ENCODE data around the gene SOD3.

Gene SOD3

GRCh38 chr4:24799544-24800324 is 4.4 kb downstream of the SOD3 start:
- H3K9me3 Mint-ChIP-seq: no peaks in the 10 kb centered on the region
- ATAC-seq (replicated peaks) (no peak), DNase-seq (no peak)
- H3K4me3 Mint-ChIP-seq: no peak overlapping the region
- H3K27me3 Mint-ChIP-seq: peaks cover 34 to 58% of the 10 kb centered on the region in 2 donors
- no peaks in the 10 kb centered on the region for H3K4me1 Mint-ChIP-seq (ENCODE audit: low read depth in 2 of 2)
- H3K27ac Mint-ChIP-seq: no peak overlapping the region
- no peaks in the 10 kb centered on the region for H3K36me3 Mint-ChIP-seq (ENCODE audit: insufficient read depth)

- Mint-ChIP-seq H3K9me3 (no peaks in the 10 kb centered on the region), H3K27me3 (peaks cover 39 to 58% of the 10 kb centered on the region in 2 donors), H3K27ac (no peak overlapping the region), H3K36me3 (ENCODE audit: insufficient read depth) (no peaks in the 10 kb centered on the region), H3K4me3 (no peak overlapping the region), H3K4me1 (ENCODE audit: low read depth in 2 of 2) (no peaks in the 10 kb centered on the region)
- no peak for ATAC-seq (replicated peaks)
- no peak for DNase-seq
These were observed 5.0 kb downstream of the SOD3 start for GRCh38 chr4:24800325-24800895.

GRCh38 chr4:24801136-24801855 is 5.9 kb downstream of the SOD3 start:
- no peaks in the 10 kb centered on the region for H3K9me3 Mint-ChIP-seq
- no peak overlapping the region for H3K4me3 Mint-ChIP-seq
- DNase-seq (no peak), ATAC-seq (replicated peaks) (no peak)
- H3K36me3 Mint-ChIP-seq (ENCODE audit: insufficient read depth): no peaks in the 10 kb centered on the region
- peaks cover 39 to 59% of the 10 kb centered on the region in 2 donors for H3K27me3 Mint-ChIP-seq
- H3K27ac Mint-ChIP-seq: no peak overlapping the region
- no peaks in the 10 kb centered on the region for H3K4me1 Mint-ChIP-seq (ENCODE audit: low read depth in 2 of 2)

GRCh38 chr4:24802648-24803047 is 7.3 kb downstream of the SOD3 start:
- Mint-ChIP-seq H3K4me3 (no peak overlapping the region), H3K9me3 (no peaks in the 10 kb centered on the region), H3K27ac (no peak overlapping the region), H3K36me3 (ENCODE audit: insufficient read depth) (no peaks in the 10 kb centered on the region), H3K27me3 (peaks cover 45 to 59% of the 10 kb centered on the region in 2 donors), H3K4me1 (ENCODE audit: low read depth in 2 of 2) (peaks cover 0 to 1% of the 10 kb centered on the region in 2 donors)
- no peak for DNase-seq
- no peak for ATAC-seq (replicated peaks)

- ATAC-seq (replicated peaks): no peak
- Mint-ChIP-seq H3K27me3 (peaks cover 32 to 42% of the 10 kb centered on the region in 2 donors), H3K4me3 (no peak overlapping the region)
These were observed 9.7 kb downstream of the SOD3 start for GRCh38 chr4:24805067-24805466.

GRCh38 chr4:24805566-24805965 is 10.2 kb downstream of the SOD3 start:
- DNase-seq (no peak), ATAC-seq (replicated peaks) (no peak)
- Mint-ChIP-seq H3K36me3 (ENCODE audit: insufficient read depth) (no peaks in the 10 kb centered on the region), H3K27me3 (peaks cover 28 to 37% of the 10 kb centered on the region in 2 donors), H3K4me3 (no peak overlapping the region), H3K27ac (no peak overlapping the region), H3K9me3 (no peaks in the 10 kb centered on the region), H3K4me1 (ENCODE audit: low read depth in 2 of 2) (peaks cover 0 to 1% of the 10 kb centered on the region in 2 donors)

More at GRCh38 chr4:24805067-24805466, 9.7 kb downstream of the SOD3 start:
- DNase-seq: no peak
- Mint-ChIP-seq H3K9me3 (no peaks in the 10 kb centered on the region), H3K36me3 (ENCODE audit: insufficient read depth) (no peaks in the 10 kb centered on the region), H3K27ac (no peak overlapping the region), H3K4me1 (ENCODE audit: low read depth in 2 of 2) (peaks cover 0 to 1% of the 10 kb centered on the region in 2 donors)

GRCh38 chr4:24806206-24806990 is 11.0 kb downstream of the SOD3 start:
- H3K4me3 Mint-ChIP-seq: no peak overlapping the region
- no peaks in the 10 kb centered on the region for H3K9me3 Mint-ChIP-seq
- H3K36me3 Mint-ChIP-seq (ENCODE audit: insufficient read depth): no peaks in the 10 kb centered on the region

GRCh38 chr4:24807611-24808010 is 12.2 kb downstream of the SOD3 start:
- Mint-ChIP-seq H3K36me3 (ENCODE audit: insufficient read depth) (no peaks in the 10 kb centered on the region), H3K4me3 (no peak overlapping the region), H3K4me1 (ENCODE audit: low read depth in 2 of 2) (peaks cover 0 to 1% of the 10 kb centered on the region in 2 donors), H3K9me3 (peaks cover 6 to 11% of the 10 kb centered on the region in 2 donors), H3K27me3 (peaks cover 13 to 30% of the 10 kb centered on the region in 2 donors), H3K27ac (no peak overlapping the region)
- DNase-seq: no peak
- no peak for ATAC-seq (replicated peaks)

More at GRCh38 chr4:24806206-24806990, 11.0 kb downstream of the SOD3 start:
- Mint-ChIP-seq H3K27me3 (peaks cover 21 to 30% of the 10 kb centered on the region in 2 donors), H3K27ac (no peak overlapping the region), H3K4me1 (ENCODE audit: low read depth in 2 of 2) (peaks cover 0 to 1% of the 10 kb centered on the region in 2 donors)
- ATAC-seq (replicated peaks) (no peak), DNase-seq (no peak)

GRCh38 chr4:24808261-24808660 is 12.9 kb downstream of the SOD3 start:
- Mint-ChIP-seq H3K27me3 (peaks cover 13 to 26% of the 10 kb centered on the region in 2 donors), H3K4me3 (no peak overlapping the region), H3K36me3 (ENCODE audit: insufficient read depth) (no peaks in the 10 kb centered on the region), H3K27ac (no peak overlapping the region), H3K4me1 (ENCODE audit: low read depth in 2 of 2) (peaks cover 0 to 1% of the 10 kb centered on the region in 2 donors), H3K9me3 (peaks cover 6 to 12% of the 10 kb centered on the region in 2 donors)
- ATAC-seq (replicated peaks): no peak
- DNase-seq: no peak

- Mint-ChIP-seq H3K4me1 (ENCODE audit: low read depth in 2 of 2) (peaks cover 0 to 1% of the 10 kb centered on the region in 2 donors), H3K27me3 (peaks cover 13 to 26% of the 10 kb centered on the region in 2 donors), H3K4me3 (no peak overlapping the region), H3K36me3 (ENCODE audit: insufficient read depth) (no peaks in the 10 kb centered on the region), H3K9me3 (peaks cover 6 to 12% of the 10 kb centered on the region in 2 donors), H3K27ac (no peak overlapping the region)
- ATAC-seq (replicated peaks): no peak
- DNase-seq: no peak
These were observed 13.6 kb downstream of the SOD3 start for GRCh38 chr4:24808955-24809354.

- no peak for DNase-seq
- no peak overlapping the region for H3K27ac Mint-ChIP-seq
- H3K4me1 Mint-ChIP-seq (ENCODE audit: low read depth in 2 of 2): peaks cover 0 to 1% of the 10 kb centered on the region in 2 donors
- no peak for ATAC-seq (replicated peaks)
- peaks cover 13 to 25% of the 10 kb centered on the region in 2 donors for H3K27me3 Mint-ChIP-seq
- H3K36me3 Mint-ChIP-seq (ENCODE audit: insufficient read depth): no peaks in the 10 kb centered on the region
- no peak overlapping the region for H3K4me3 Mint-ChIP-seq
- peaks cover 6 to 12% of the 10 kb centered on the region in 2 donors for H3K9me3 Mint-ChIP-seq
These were observed 14.0 kb downstream of the SOD3 start for GRCh38 chr4:24809376-24809775.

- Mint-ChIP-seq H3K4me3 (no peak overlapping the region), H3K27me3 (peaks cover 9 to 20% of the 10 kb centered on the region in 2 donors), H3K27ac (no peak overlapping the region), H3K36me3 (ENCODE audit: insufficient read depth) (no peaks in the 10 kb centered on the region), H3K4me1 (ENCODE audit: low read depth in 2 of 2) (peaks cover 0 to 1% of the 10 kb centered on the region in 2 donors), H3K9me3 (peaks cover 6 to 12% of the 10 kb centered on the region in 2 donors)
- no peak for DNase-seq
- ATAC-seq (replicated peaks): no peak
These were observed 14.5 kb downstream of the SOD3 start for GRCh38 chr4:24809815-24810405.
